Liver (tissue), 3 donors: ENCODE results near the gene GRXCR2.

ENCODE experiments used
- EGR1 ChIP-seq, 2 donors: IDR thresholded peaks; 2 replicates each; pipeline ENCODE4 v1.6.1; 2016 to 2018; ENCODE audit warnings: antibody characterized with exemption in 2 of 2, low read depth in 2 of 2
- FOXA2 ChIP-seq: IDR thresholded peaks from 2 replicates; pipeline ENCODE4 v1.6.1; 2016; ENCODE audit warnings: antibody characterized with exemption
- MAX ChIP-seq: IDR thresholded peaks from 2 replicates; pipeline ENCODE4 v1.6.1; 2016; ENCODE audit warnings: antibody characterized with exemption
- RAD21 ChIP-seq, 2 donors: IDR thresholded peaks; 2 replicates each; pipeline ENCODE4 v1.6.1; 2016; ENCODE audit warnings: antibody characterized with exemption in 2 of 2, mild to moderate bottlenecking in 2 of 2
- RXRA ChIP-seq, 2 donors: IDR thresholded peaks; 2 replicates each; pipeline ENCODE4 v1.6.1; 2017 to 2018; ENCODE audit warnings: antibody characterized with exemption in 2 of 2, mild to moderate bottlenecking in 1 of 2
- SP1 ChIP-seq: IDR thresholded peaks from 2 replicates; pipeline ENCODE4 v1.6.1; 2018; ENCODE audit warnings: antibody characterized with exemption, mild to moderate bottlenecking
- TAF1 ChIP-seq: conservative IDR thresholded peaks from 2 replicates; pipeline ENCODE4 v1.6.1; 2016; ENCODE audit warnings: antibody characterized with exemption, mild to moderate bottlenecking
- YY1 ChIP-seq: IDR thresholded peaks from 2 replicates; pipeline ENCODE4 v1.6.1; 2016; ENCODE audit warnings: antibody characterized with exemption, mild to moderate bottlenecking
- ZBTB33 ChIP-seq: IDR thresholded peaks from 2 replicates; pipeline ENCODE4 v1.6.1; 2016; ENCODE audit warnings: antibody characterized with exemption
- TF ChIP-seq, protein P1 (sequence below): fragments of 150-350 bp; IDR thresholded peaks from 2 replicates; pipeline ENCODE4 v1.5.1; 2017; ENCODE audit warnings: improper control_type of control experiment, low read depth, low read length; ENCODE audit not compliant: missing input control
- TF ChIP-seq, protein P2 (sequence below): IDR thresholded peaks from 2 replicates; pipeline ENCODE4 v1.6.1; 2016; ENCODE audit warnings: antibody characterized with exemption
- donor health status: healthy.
- donor health status: healthy.

DNA sequence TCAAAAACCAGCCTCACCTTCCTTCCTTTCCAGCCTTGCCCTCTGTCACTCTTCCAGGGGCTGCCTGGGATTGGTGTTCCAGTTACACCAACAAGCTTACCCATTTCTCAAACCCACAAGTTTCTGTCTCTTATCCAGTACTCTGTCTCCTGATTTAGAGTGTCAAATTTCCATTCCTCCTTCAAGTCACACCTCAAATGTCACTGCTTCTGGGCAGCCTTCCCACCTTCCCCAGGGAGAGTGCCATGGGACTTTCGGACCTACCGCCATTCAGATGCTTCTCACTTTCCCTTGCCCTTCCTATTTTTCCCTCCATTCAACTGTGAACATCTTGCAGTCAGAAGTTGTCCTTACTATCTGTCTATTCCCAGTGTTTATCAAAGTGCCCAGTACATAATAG is 2.0 kb upstream of the GRXCR2 start:
- no peak for TF ChIP-seq TAF1
- TF ChIP-seq RAD21 (IDR thresholded peaks at IDR 0.05), result no peak
- TF ChIP-seq, protein P1, sequence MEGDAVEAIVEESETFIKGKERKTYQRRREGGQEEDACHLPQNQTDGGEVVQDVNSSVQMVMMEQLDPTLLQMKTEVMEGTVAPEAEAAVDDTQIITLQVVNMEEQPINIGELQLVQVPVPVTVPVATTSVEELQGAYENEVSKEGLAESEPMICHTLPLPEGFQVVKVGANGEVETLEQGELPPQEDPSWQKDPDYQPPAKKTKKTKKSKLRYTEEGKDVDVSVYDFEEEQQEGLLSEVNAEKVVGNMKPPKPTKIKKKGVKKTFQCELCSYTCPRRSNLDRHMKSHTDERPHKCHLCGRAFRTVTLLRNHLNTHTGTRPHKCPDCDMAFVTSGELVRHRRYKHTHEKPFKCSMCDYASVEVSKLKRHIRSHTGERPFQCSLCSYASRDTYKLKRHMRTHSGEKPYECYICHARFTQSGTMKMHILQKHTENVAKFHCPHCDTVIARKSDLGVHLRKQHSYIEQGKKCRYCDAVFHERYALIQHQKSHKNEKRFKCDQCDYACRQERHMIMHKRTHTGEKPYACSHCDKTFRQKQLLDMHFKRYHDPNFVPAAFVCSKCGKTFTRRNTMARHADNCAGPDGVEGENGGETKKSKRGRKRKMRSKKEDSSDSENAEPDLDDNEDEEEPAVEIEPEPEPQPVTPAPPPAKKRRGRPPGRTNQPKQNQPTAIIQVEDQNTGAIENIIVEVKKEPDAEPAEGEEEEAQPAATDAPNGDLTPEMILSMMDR, result no peak
- TF ChIP-seq, protein P2, sequence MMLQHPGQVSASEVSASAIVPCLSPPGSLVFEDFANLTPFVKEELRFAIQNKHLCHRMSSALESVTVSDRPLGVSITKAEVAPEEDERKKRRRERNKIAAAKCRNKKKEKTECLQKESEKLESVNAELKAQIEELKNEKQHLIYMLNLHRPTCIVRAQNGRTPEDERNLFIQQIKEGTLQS, result no peak
- no peak for TF ChIP-seq EGR1 (IDR thresholded peaks at IDR 0.05; ENCODE audit: low read depth in 2 of 2)
- no peak for TF ChIP-seq MAX
- no peak for TF ChIP-seq FOXA2
- no peak for TF ChIP-seq ZBTB33
- TF ChIP-seq YY1, result no peak
- TF ChIP-seq SP1, result no peak
- TF ChIP-seq RXRA (IDR thresholded peaks at IDR 0.05), result no peak
